Kidney glomerular epithelial cell (primary cell): Measurements from ENCODE around the gene NHERF2.

Experiments
- DNase-seq: peaks from one replicate; lab custom pipeline; 2025; lab: John Stamatoyannopoulos, UW

NHERF2 gene

DNA sequence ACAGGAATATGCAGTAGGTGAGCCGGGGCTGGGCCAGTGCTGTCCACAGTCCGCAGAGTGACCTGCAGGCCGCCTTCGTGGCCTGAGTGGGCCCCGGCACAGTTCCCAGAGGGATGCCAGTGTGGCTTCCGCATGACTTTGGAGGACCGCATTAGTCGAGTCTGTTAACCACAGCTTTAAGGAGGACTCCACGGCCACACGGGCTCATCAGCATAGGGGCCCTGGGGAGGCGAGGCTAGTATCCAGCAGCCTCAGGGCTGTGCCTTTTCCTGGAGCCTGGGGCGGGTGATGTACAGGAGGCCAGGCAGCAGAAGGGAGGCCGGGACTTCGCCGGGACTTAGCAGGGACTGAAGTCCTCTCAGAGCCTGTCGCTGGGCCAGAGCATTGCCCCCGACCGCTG lies 34.3 kb downstream of the NHERF2 start:
- DNase-seq, result no peak

DNA sequence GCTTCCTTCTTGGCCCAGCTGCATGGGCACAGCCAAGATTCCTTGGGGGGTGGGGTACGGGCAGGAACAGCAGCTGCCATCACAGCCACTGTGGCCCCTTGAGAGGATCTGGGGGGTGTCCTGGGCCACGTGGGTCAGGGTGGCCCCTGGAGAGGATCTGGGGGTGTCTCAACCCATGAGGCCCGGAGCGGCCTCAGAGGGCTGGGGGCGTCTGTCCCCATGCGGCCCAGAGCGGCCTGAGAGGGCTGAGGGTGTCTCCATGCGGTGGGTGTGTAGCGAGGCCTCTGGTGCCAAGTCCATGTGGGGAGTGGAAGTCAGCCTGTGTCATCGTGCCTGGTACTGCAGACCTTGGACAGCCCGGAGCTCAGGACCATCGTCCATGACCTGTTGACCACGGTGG lies 34.8 kb downstream of the NHERF2 start:
- no peak for DNase-seq

DNA sequence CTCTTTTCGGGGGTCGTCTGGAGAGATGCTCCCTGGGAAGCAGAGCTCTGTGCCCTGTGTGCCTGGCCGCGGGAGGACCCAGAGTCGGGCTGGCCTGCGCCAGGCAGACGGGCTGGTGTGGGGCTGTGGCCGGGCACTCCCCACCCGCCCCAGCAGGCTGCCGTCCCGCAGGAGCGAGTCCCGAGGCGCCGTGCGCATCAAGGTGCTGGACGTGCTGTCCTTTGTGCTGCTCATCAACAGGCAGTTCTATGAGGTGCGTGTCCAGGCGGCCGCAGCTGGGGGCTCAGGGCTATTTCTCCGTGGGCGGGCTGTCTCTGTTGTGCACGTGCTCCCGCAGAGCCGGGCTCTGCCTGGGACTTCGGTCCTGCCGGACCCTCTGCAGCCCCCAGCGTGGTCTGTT lies 36.1 kb downstream of the NHERF2 start:
- DNase-seq, result no peak

DNA sequence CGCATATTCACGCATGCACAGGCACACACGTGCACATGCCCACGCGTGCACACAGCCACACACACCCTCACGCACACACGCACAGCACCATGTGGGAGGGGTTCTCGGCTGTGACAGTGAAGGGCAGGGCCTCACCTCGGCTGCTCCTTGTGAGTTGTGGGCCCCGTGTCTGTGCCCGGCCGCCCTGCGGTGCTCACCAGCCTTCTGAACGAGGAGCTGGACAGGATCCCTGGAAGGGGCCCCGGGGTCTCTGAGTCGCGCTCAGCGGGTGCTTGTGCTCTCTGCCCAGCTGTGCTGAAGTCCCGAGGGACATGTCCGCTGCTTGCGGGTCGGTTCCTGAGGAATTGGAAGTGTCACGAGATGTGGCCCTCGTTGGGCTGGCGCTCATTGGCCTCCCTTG lies 37.2 kb downstream of the NHERF2 start:
- DNase-seq, result no peak

GRCh38 chr16:2064368-2064945 lies 37.8 kb downstream of the NHERF2 start:
- no peak for DNase-seq

DNA sequence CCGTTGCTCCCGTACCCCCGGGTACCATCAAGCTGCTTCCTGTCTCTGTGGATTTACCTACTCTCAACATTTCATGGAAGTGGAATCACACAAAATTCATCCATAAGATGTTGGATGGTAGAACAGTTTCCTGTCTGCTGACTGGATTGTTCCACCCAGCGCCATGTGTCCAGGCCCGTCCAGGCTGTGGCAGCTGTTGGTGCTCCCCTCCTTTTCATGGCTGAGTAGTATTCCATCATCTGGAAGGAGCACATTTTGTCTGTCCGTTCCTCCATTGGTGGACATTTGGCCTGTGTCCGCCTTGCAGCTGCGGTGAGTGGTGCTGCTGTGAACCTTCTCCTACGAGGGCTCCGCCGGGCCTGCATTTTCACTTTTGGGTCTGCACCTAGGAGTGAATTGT lies 39.4 kb downstream of the NHERF2 start:
- DNase-seq, result no peak

DNA sequence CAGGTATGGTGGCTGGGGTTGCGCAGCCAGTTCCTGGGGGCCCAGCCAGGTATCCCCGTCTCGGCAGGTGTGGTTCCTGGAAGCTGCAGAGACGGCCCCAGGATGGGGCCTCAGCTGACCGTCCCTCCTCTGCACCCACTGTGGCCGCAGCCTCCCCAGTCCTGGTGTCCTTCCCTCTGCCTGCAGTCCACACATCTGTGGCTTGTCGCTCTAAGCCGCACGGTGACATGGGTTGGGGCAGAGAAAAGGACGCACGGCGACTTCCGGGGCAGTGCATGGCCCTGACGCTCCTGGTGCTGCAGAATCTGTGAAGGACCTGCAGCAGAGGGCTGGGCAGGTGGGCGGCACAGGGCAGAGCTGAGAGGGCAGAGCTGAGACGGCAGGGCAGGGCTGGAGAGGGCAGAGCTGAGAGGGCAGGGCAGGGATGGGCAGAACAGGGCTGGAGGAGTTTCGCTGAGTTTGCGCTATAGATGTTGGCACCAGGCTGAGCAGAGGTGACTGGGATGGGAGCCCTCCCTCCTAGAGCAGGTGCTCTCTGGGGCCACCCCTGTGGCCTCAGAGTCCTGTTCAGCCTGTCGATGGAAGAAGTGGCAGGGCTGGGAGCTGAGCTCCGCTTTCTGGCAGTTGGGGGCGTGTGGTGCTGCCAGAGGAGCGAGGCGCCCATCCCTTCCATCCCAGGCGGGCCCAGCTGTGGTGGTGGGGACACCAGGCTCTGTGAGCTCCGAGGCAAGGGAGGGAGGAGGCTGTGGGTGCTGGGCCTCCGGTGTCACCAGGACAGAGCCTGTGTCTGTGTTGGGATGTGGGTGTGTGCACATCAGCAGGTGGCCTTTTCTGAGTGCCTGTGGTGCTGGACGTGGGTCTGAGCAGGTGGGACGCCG lies 44.1 kb downstream of the NHERF2 start:
- no peak for DNase-seq

DNA sequence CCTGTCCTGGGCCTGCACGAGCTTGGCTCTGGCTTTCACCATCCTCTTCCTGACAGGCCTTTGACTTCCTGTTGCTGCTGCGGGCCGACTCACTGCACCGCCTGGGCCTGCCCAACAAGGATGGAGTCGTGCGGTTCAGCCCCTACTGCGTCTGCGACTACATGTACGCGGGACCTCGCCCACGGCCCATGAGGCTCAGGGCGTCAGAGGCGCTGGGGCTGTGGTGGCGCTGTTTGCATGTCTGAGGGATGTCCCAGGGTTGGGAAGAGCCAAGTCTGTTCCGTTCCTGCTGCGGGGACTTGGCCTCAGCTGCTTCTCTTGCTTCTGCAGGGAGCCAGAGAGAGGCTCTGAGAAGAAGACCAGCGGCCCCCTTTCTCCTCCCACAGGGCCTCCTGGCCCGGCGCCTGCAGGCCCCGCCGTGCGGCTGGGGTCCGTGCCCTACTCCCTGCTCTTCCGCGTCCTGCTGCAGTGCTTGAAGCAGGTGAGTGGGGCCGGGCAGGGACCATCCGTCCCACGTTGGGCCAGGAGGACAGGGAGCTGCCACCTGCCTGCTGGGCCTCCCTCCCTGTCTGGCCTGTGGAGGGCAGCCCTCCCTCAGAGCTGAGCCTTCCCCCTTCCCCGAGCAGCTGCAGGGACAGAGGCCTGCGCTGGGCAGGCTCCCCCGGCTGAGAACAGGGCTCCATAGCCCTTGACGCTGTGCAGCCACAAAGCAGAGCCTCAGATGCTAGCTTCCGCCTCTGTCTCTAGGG lies 44.9 kb downstream of the NHERF2 start:
- no peak for DNase-seq

GRCh38 chr16:2072926-2073325 lies 46.2 kb downstream of the NHERF2 start:
- DNase-seq, result no peak

DNA sequence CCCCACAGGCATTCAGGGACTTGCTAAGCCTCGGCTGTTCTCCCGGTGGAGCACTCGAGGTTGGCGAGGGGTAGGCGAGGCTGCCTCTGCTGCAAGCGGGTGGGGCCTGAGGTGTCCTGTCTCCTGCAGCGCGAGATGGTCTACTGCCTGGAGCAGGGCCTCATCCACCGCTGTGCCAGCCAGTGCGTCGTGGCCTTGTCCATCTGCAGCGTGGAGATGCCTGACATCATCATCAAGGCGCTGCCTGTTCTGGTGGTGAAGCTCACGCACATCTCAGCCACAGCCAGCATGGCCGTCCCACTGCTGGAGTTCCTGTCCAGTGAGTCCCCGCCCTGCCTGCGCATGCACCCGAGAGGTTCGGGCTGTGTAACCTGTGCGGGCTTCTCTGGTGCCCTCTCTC lies 47.4 kb downstream of the NHERF2 start:
- no peak for DNase-seq

GRCh38 chr16:2075631-2076030 lies 48.9 kb downstream of the NHERF2 start:
- no peak for DNase-seq

DNA sequence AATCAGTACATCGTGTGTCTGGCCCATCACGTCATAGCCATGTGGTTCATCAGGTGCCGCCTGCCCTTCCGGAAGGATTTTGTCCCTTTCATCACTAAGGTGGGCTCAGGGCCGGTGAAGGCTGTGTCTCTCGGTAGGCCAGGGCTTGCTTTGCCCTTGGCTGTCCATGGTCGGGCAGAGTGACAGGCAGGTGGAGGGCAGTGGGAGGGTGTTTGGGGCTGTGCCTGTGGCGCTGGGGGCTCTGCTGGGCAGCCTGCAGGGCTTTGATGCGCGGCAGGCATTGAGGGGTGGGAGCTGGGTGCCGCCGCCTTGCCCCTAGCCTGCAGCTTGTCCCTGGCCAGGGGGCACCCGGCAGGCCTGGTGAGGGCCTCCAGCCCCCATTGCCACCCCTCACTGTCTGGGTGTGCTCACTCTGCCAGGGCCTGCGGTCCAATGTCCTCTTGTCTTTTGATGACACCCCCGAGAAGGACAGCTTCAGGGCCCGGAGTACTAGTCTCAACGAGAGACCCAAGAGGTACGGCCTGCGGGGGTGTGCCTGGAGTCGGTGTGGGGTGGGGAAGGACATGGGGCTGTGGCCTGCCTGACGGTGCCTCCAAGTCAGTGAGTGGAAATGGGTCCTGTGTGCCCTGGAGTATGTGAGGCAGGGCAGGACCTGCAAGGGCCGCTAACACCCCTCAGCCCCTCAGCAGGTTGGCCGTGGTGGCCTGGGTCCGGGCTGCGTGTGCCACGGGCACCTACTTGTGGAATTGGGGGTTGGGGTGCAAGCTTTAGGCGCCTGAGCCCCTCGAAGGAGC lies 49.6 kb downstream of the NHERF2 start:
- DNase-seq, result no peak

GRCh38 chr16:2077016-2077415 lies 50.3 kb downstream of the NHERF2 start:
- no peak for DNase-seq

GRCh38 chr16:2077696-2078095 lies 51.0 kb downstream of the NHERF2 start:
- DNase-seq, result no peak

DNA sequence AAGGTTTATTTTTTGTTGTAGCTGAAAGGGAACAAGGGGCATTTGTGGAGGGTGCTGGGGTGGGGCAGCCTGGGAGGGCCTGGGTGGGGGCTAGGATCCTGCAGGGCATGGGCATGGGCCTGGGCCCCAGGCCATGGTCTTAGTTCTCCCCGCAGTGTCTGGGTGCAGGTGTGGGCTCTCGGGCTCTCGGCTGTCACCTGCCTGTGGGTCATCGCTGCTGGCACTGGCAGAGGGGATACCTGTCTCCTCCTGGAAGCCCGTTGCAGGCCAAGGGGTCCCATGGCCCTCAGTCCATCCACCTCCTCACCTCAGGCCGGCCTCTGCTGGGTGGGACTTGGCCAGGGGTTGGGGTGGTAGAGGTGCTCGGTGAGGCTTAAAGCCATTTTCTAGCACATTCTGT lies 51.4 kb downstream of the NHERF2 start:
- DNase-seq, result no peak

DNA sequence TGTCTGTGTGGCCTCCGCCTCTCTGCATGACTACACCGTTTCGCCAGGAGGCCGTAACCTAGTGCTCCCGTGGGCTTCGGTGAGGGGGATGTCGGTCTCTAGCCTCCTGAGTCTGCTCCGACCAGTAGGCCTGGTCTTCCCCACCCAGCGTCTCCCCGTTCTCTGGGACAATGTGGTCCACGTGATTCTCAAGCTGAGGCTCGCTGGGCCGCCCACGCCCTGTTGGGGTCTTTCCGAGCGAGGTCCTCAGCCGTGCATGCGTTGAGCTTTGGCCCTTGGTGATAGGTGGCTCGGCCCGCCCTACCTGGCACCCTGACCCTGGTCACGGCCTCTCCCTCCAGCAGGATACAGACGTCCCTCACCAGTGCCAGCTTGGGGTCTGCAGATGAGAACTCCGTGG lies 52.0 kb downstream of the NHERF2 start:
- DNase-seq, result no peak

DNA sequence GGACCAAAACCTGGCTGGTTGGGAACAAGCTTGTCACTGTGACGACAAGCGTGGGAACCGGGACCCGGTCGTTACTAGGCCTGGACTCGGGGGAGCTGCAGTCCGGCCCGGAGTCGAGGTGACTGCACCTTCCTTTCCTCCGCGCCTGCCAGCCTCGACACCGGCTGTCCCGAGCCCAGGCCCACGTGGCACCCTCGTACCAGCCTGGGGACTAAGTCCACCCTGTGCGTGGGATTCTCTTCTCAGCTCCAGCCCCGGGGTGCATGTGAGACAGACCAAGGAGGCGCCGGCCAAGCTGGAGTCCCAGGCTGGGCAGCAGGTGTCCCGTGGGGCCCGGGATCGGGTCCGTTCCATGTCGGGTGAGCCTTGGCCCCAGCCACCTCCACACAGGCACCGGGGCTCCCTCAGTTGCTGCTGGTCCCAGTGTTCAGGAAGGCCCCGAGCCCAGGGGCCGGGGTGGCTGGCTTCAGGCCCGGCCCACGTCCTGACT lies 52.7 kb downstream of the NHERF2 start:
- DNase-seq, result no peak

- DNase-seq, result no peak
These were observed 53.3 kb downstream of the NHERF2 start for GRCh38 chr16:2079991-2080390.

DNA sequence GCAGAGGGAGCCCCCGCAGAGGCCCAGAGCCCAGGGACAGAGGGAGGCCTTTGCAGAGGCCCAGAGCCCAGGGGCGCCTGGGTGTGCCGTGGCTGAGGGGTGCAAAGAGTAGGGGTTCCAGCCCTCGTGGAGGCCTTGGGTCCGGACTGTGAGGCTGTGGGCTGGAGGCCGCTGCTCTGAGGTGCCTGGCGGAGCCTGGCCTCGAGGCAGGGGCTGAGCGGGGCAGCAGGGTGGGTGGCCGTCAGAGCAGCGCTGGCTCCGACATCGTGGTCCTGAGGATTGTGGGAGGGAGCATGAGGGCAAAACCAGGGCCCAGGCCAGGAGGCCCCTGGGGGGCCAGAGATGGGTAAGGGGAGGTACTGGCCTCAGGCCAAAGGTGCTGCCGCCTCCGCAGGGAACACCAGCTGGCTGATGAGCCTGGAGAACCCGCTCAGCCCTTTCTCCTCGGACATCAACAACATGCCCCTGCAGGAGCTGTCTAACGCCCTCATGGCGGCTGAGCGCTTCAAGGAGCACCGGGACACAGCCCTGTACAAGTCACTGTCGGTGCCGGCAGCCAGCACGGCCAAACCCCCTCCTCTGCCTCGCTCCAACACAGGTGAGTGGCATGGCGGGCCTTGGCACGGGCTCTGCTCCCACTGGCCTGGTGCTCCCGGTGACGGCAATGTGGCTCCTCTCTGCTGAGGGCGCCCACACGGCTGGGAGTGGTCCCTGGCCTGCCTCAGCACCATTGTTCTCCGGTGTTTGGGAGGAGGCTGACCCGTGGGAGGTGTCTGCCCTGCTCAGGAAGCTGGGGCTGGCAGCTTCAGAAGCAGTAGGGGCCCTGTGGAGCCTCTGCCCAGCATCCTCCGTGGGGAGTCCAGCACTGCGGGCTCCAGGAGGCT lies 54.7 kb downstream of the NHERF2 start:
- no peak for DNase-seq

GRCh38 chr16:2082171-2082982 lies 55.7 kb downstream of the NHERF2 start:
- DNase-seq, result no peak
